OCI-LY3 (cell line): Measurements from ENCODE around the gene DUOXA1.
"Not testable (repeated sequence)": the region's sequence is repeated elsewhere in the genome, so short reads cannot be mapped to it uniquely, and the experiment has no call there.

Source experiments
- H2AFZ ChIP-seq: fragments of 200-600, 300-600 bp; shearing (Covaris generic); 2 replicates; pipeline ENCODE4 v1.6.0; 2014; ENCODE audit warnings: antibody characterized with exemption, low read depth, low read length
- H3K27ac ChIP-seq: fragments of 200-600, 300-600 bp; sonication (generic); 2 replicates; pipeline ENCODE4 v1.5.1; 2014; ENCODE audit warnings: mild to moderate bottlenecking, low read length, moderate library complexity, mixed read lengths
- H3K27me3 ChIP-seq: fragments of 200-600, 300-600 bp; sonication (generic); 2 replicates; pipeline ENCODE4 v1.6.1; 2014; ENCODE audit warnings: low read depth, low read length, mixed read lengths
- H3K36me3 ChIP-seq: fragments of 200-600, 300-600 bp; sonication (generic); replicated peaks from 2 replicates; pipeline ENCODE3; 2014; ENCODE audit warnings: low read depth, low read length, mixed read lengths
- H3K4me1 ChIP-seq: fragments of 300-600, 200-600 bp; sonication (generic); 2 replicates; pipeline ENCODE4 v1.6.1; 2014; ENCODE audit warnings: low read length, mixed read lengths
- H3K4me2 ChIP-seq: fragments of 200-600, 300-600 bp; sonication (generic); 2 replicates; pipeline ENCODE4 v1.6.1; 2014; ENCODE audit warnings: low read length, mixed read lengths
- H3K4me3 ChIP-seq: fragments of 300-600, 200-600 bp; sonication (generic); 2 replicates; pipeline ENCODE4 v1.5.1; 2014; ENCODE audit warnings: antibody characterized with exemption, mild to moderate bottlenecking, low read length, moderate library complexity
- H3K79me2 ChIP-seq: fragments of 300-600, 200-600 bp; shearing (Covaris generic); 2 replicates; pipeline ENCODE4 v1.6.1; 2014; ENCODE audit warnings: mild to moderate bottlenecking, low read length, mixed read lengths
- H3K9ac ChIP-seq: fragments of 300-600, 200-600 bp; shearing (Covaris generic); 2 replicates; pipeline ENCODE4 v1.6.0; 2014; ENCODE audit warnings: mild to moderate bottlenecking, low read length, moderate library complexity
- H3K9me3 ChIP-seq: fragments of 200-600, 300-600 bp; shearing (Covaris generic); 2 replicates; pipeline ENCODE4 v1.6.1; 2014; ENCODE audit warnings: low read length, mixed read lengths; ENCODE audit not compliant: insufficient read depth
- H4K20me1 ChIP-seq: fragments of 200-600, 300-600 bp; sonication (generic); 2 replicates; pipeline ENCODE4 v1.6.1; 2016; ENCODE audit warnings: low read length, mixed read lengths; ENCODE audit not compliant: insufficient read depth
- EZH2phosphoT487 ChIP-seq: fragments of 200-600 bp; shearing (Covaris generic); IDR thresholded peaks from 2 replicates; pipeline ENCODE4 v1.6.1; 2018; ENCODE audit warnings: antibody characterized with exemption, mixed run types, low read depth
- TF ChIP-seq, protein P1 (sequence below): fragments of 200-600, 300-600 bp; sonication (generic); IDR thresholded peaks from 2 replicates; pipeline ENCODE4 v1.5.1; 2014; ENCODE audit warnings: antibody characterized with exemption, low read length, low read depth

The DUOXA1 gene

DNA sequence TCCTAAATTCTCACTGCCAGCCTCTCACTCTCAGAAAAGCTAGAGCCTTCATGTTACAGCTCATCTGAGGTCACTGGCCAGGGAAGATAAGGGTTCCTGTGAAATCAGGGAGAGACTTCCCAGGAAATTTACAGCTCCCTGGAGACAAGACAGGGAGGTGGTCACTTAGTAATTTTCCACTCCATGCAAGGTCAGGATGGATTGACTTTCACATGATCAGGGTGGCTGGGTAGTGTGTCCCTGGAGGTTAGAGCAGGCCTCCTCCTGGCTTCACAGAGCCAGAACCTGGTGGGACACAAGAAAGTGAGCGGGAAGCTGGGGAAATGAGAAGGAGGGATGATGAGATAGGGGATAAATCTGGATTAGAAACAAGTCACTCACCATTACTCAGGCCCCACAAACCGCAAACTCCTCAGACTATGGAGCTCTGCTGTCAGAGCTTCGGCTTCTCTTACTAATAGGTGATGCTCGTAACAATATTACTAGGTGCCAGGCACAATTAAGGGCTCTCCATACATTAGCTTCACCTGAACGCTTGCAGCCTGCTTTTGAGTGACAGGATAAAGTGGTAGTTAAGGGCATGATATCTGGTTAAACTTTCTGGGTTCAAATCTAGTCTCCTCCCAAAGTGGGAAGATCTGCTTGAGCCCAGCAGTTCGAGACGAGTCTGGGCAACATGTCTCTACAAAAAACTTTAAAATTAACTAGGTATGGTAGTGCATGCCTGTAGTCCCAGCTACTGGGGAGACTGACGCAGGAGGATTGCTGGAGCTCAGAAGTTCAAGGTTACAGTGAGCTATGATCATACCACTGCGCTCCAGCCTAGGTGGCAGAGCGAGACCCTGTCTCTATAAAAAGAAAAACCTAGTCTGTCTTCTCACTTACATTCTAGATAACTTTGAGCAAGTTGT, 40.6 kb downstream of the DUOXA1 start:
- no peak overlapping the region for H3K4me2 ChIP-seq
- no peak overlapping the region for H3K4me3 ChIP-seq
- TF ChIP-seq, protein P1, sequence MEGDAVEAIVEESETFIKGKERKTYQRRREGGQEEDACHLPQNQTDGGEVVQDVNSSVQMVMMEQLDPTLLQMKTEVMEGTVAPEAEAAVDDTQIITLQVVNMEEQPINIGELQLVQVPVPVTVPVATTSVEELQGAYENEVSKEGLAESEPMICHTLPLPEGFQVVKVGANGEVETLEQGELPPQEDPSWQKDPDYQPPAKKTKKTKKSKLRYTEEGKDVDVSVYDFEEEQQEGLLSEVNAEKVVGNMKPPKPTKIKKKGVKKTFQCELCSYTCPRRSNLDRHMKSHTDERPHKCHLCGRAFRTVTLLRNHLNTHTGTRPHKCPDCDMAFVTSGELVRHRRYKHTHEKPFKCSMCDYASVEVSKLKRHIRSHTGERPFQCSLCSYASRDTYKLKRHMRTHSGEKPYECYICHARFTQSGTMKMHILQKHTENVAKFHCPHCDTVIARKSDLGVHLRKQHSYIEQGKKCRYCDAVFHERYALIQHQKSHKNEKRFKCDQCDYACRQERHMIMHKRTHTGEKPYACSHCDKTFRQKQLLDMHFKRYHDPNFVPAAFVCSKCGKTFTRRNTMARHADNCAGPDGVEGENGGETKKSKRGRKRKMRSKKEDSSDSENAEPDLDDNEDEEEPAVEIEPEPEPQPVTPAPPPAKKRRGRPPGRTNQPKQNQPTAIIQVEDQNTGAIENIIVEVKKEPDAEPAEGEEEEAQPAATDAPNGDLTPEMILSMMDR = no peak
- H3K9ac ChIP-seq = no peak overlapping the region
- peaks cover 38% of the 10 kb centered on the region for H3K27me3 ChIP-seq
- no peaks in the 10 kb centered on the region for H3K79me2 ChIP-seq
- H4K20me1 ChIP-seq = no peaks in the 10 kb centered on the region
- H3K9me3 ChIP-seq = no peaks in the 10 kb centered on the region
- H2AFZ ChIP-seq = no peak overlapping the region
- H3K27ac ChIP-seq = no peak overlapping the region
- H3K36me3 ChIP-seq = no peaks in the 10 kb centered on the region
- H3K4me1 ChIP-seq = no peaks in the 10 kb centered on the region

DNA sequence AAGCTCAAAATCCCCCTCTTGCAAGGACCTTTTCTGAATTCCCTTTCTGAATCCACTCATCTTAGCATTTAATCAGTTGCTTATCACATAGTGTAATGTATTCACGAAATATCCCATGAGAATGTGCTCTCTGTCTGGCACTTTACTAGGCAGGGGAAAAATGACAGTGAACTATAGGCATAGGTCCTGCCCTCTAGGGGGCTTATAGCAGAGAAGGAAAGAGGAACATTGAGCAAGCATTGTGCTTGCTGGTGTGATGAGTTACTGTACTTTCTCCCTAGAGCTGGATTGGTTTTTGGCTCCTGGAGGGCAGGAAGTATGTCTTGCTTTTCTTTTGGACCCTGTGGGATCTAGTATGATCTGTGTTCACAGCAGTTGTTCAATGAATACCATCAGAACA, 42.2 kb downstream of the DUOXA1 start:
- Histone ChIP-seq H3K4me2 (no peak overlapping the region), H3K9me3 (no peaks in the 10 kb centered on the region), H3K79me2 (no peaks in the 10 kb centered on the region), H3K27me3 (peaks cover 41% of the 10 kb centered on the region), H4K20me1 (no peaks in the 10 kb centered on the region), H3K36me3 (no peaks in the 10 kb centered on the region), H3K27ac (no peak overlapping the region), H3K9ac (no peak overlapping the region), H2AFZ (no peak overlapping the region), H3K4me3 (no peak overlapping the region), H3K4me1 (no peaks in the 10 kb centered on the region)
- no peak for TF ChIP-seq EZH2phosphoT487
- TF ChIP-seq, protein P1 = 0 out of 2 replicates have a peak, but pooled peaks have one; percentile 12

DNA sequence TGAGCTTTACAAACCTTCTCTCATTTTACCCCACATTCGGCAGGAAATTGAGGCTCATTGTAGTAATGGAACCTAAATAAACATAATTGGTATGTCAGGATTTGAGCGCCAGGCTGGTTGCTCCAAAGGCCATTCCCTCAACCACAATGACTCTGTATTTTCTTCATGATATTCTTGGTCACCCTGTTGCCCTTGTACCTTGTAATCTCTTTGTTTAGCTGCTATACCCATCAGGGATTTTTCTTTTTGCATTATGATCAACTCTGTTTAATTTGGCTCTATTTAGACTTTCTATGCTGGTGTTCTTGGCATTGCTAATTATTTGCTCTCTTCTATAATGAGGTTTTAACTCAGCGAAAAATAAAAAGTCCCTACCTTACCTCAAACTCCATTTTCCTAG, 45.5 kb downstream of the DUOXA1 start:
- Histone ChIP-seq H3K4me3 (no peak overlapping the region), H3K27me3 (peaks cover 19% of the 10 kb centered on the region; the same call in 1 of the 2 replicates), H3K9ac (no peak overlapping the region), H3K4me1 (no peaks in the 10 kb centered on the region), H2AFZ (no peak overlapping the region), H3K9me3 (no peaks in the 10 kb centered on the region), H4K20me1 (no peaks in the 10 kb centered on the region), H3K4me2 (no peak overlapping the region), H3K79me2 (no peaks in the 10 kb centered on the region), H3K27ac (no peak overlapping the region), H3K36me3 (no peaks in the 10 kb centered on the region)
- TF ChIP-seq, protein P1 = no peak
- no peak for TF ChIP-seq EZH2phosphoT487

DNA sequence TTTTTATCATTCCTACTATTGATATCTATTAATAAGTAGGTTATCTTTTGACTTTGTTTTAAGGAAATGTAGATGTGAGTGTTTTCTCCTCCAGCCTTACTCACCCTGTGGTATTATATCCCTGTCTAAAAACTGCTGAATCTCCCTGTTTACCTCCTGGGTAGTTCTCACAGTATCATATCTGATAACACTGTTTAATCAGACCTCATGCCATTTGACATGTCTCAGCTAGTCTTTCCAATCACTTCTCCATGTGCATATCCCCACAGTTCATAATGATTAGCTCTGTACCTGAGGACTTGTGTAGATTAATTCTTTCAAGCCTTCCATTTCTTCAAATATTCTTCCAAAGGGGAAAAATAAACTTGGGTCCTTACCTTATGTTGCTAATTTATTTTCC, 46.5 kb downstream of the DUOXA1 start:
- Histone ChIP-seq H3K36me3 (no peaks in the 10 kb centered on the region), H3K4me3 (no peak overlapping the region), H2AFZ (no peak overlapping the region), H4K20me1 (no peaks in the 10 kb centered on the region), H3K4me1 (no peaks in the 10 kb centered on the region), H3K9ac (no peak overlapping the region), H3K27me3 (peaks cover 16% of the 10 kb centered on the region; the same call in 1 of the 2 replicates), H3K4me2 (no peak overlapping the region), H3K9me3 (no peaks in the 10 kb centered on the region), H3K79me2 (no peaks in the 10 kb centered on the region), H3K27ac (no peak overlapping the region)
- no peak for TF ChIP-seq EZH2phosphoT487

DNA sequence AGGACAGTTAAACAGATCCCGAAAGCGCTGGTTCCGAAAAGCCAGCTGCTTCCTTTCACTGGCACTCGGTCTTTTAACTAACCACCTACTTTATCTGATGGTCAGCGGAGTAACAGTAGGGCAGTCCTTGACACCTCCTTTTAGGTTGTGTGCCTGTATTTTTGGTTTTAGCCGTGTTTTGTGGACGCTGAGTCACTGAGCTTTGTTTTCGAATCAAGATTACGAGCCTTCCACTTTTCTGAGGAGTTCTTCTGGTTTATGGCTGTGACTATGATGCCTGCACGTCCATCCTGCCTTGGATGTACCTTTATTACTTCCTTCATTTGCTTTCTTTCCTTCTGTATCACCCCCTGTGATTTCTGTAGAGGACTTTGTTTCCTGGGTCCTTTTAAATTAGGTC, 47.3 kb downstream of the DUOXA1 start:
- not testable (repeated sequence) for H3K36me3 ChIP-seq, H3K4me2 ChIP-seq, H3K4me1 ChIP-seq, H3K9me3 ChIP-seq, H3K79me2 ChIP-seq, H3K9ac ChIP-seq, H4K20me1 ChIP-seq, H2AFZ ChIP-seq, H3K27ac ChIP-seq, H3K4me3 ChIP-seq
- H3K27me3 ChIP-seq = peaks cover 13% of the 10 kb centered on the region; the same call in 1 of the 2 replicates

DNA sequence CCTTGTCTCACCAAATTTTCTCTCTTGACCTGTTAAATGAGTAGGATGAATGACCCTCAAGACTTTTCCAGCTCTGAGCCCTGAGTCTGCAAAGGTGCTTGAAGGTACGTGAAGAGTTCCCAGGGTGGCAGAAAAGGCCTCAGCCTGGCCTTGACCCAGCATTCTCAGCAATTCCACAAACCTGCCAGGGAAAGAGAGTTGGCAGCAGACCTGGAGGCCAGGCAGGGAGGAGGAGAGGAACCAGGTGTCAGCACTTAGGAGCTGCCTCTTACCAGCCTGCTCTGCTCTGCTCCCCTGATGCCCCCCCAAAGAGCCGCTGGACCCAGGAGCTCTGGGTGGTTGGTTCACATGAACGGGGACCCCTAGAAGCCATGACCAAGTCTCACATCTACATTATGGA, 49.1 kb downstream of the DUOXA1 start:
- H2AFZ ChIP-seq, H3K4me1 ChIP-seq, H3K9ac ChIP-seq, H3K36me3 ChIP-seq, H3K4me2 ChIP-seq, H4K20me1 ChIP-seq, H3K27ac ChIP-seq, H3K79me2 ChIP-seq, H3K4me3 ChIP-seq, H3K9me3 ChIP-seq: not testable (repeated sequence)
- H3K27me3 ChIP-seq = peaks cover 13% of the 10 kb centered on the region; the same call in 1 of the 2 replicates

DNA sequence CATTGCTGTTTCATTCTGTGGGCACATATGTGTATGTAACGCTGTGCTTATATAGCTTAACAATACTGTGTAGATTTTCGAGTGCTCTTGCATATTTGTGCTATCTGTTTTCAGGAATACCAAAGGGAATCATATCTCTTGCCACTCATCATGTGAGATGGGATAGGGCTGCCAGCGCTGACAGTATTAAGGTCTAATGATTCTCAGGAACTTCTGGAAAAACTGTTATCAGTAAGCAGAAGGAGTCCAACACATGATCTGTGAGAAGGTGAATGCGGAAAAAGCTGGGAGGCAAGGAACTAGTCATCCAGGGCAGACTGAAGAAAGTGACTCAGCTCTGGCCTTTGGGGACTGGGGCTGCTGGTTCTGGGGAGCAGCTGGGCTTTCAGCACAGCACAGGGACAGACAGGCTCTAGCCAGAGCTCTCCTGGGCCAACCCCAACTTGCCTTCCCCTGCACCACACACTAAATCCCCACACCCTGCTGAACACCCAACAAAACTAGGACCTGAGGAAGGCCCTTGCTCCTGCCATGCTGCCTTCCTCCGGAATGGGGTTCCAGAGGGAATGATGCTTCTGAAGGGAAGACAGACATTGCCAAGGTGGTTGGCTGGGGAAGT, 49.9 kb downstream of the DUOXA1 start:
- H3K36me3 ChIP-seq, H2AFZ ChIP-seq, H3K4me3 ChIP-seq, H4K20me1 ChIP-seq, H3K4me2 ChIP-seq, H3K4me1 ChIP-seq, H3K79me2 ChIP-seq, H3K27me3 ChIP-seq, H3K9me3 ChIP-seq, H3K9ac ChIP-seq, H3K27ac ChIP-seq: not testable (repeated sequence)
